HG03175 (cell line): Measurements from ENCODE around the gene WDR45B.

Experiments
- ATAC-seq: cut with Tn5 transposase; IDR thresholded peaks from one replicate; pipeline ENCODE4 v1.9.1; 2021; ENCODE audit warnings: mild to moderate bottlenecking, moderate library complexity; ENCODE audit not compliant: unreplicated experiment

WDR45B gene

DNA sequence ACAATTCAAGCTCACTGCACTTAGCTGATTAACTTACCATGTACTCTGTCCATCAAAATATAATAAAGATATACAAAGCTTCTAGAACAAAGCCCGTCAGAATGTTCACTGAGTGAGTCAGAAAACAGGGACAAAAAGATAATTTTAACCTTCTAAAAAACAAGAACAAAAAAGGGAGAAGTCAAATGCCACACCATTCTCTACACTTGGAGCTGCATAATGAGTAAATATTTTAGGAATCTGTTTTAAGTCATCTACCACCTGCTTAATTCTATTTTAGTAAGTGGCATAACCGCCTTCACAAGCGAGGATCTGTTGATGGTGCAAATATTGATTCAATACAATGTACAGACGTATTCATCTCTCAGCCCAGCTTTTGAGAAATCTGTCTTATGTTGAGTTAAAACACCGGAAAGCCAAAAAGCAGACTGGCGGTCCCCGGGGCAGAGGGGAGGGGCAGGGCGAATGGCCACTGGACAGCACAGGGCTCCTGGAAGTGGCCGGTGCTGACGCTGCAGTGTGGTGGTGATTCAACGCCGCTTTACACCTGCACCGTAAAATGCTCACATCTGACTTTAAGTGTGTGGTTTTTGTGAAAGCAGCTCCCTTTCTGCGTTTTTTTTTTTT is 30.1 kb upstream of the WDR45B start:
- no peak for ATAC-seq

DNA sequence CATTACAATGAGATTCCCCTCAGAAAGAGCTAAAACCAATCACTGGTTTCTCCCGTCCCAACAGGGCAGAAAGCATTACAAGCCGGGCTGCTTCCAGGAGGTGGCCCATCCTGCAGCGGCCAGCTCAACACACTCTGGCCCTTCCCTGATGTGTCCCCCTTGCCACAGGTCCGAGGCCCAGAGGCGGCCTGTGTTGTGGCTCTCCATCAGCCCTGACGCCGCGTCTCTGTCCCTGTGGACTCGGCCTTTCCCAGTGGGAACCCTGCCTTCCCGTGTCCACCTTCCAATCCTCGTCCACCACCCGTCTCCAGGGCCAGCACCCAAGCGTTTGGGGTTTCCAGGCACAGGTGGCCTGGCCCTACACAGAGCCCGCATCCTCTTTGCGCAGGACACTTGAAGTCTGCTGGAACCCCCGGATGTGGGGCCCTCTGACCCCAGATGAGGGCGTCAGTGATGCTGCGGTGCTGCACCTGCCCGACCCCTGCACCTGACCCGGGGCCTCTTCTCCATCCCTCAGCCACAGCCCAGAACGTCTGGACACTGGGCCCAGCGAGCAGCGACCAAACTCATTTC is 29.2 kb upstream of the WDR45B start:
- no peak for ATAC-seq

DNA sequence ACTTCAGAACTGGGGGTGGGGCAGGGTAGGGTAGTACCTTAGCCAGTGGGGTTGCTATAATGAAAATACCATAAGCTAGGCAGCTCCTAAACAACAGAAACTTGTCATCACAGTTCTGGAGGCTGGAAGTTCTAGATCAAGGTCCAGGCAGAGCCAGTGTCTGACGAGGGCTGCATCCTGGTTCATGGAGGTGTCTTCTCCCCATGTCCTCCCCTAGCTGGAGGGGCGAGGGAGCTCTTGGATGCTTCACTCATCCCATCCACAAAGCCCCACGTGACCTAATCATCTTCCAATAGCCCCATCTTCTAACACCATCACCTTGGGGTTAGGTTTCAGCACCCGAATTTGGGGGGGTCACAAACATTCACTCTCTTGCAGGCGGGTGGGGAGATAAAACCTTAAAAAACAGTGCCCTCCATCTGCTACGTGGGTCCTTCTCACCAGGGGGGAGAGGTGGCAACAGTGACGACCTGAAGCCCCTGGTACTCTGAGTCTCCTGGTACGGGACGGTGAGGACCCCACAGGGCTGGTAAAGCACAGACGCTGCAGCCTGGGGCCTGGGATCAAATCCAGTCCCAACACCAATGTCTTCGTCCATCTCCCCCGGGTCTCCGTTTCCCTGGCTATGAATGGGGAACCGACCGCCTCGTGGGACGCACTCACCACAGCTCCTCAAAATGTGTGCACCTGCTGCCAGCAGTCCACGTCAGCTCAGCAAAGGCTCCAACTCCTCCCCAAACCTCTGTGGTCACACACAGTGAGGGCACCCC is 27.4 kb upstream of the WDR45B start:
- no peak for ATAC-seq

DNA sequence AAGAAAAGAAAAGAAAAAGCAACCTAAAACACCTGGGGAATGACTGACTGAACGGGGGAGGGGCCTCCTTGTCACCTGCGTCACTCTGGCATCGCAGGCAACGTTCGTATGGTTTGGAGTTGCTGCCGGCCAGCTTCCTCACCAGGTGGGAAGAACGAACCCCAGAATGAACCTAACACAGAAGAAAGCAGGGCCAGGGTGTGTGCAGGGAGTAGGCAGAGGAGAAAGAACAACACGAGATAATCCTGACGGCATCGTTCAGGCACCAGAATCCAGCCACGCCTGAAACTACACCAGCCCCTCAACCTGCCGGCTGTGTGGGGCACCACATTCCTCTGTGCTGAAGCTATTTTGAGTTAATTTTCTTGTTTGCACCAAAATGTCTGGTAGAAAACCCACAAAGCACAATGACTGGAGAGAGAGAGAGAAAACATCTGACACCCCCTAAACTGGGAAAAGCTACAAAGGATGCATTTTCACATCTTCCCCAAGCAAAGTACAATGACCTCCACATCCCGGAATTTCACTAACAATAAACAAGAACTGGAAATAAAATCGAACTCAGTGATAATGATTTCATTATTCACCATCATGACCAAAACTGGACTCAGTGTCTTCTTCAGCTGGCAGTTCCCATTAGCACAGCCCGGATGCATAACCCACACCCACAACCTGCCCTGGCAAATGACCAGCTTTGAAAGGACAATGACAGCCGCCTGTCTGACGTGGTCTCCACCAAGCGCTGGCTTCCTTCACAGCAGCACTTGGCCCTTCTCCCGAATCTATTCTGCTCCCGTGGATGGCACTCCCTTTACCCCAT is 26.6 kb upstream of the WDR45B start:
- ATAC-seq, result no peak

DNA sequence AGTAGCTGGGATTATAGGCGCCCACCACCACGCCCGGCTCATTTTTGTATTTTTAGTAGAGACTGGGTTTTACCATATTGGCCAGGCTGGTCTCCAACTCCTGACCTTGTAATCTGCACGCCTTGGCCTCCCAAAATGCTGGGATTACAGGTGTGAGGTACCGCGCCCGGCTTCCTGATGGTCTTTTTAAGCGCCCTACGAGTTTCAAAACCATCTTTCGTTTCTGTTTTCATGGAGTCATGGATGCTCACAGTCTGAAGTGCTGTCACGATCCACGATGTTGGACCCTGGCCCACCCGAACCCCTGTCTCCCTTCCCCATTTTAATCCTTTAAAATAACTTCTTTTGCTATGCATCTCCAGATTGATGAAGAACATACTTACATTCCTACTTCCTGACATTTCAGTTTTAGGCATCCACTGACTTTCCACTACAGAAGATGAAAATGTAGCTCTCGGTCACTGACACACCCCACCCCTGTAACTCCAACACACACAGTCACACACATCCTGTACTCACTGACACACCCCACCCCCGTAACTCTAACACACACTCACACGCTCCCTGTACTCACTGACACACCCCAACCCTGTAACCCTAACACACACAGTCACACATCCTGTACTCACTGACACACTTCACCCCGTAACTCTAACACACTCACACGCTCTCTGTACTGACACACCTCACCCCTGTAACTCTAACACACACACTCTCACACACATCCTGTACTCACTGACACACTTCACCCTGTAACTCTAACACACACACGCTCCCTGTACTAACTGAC is 22.6 kb upstream of the WDR45B start:
- ATAC-seq, result no peak

DNA sequence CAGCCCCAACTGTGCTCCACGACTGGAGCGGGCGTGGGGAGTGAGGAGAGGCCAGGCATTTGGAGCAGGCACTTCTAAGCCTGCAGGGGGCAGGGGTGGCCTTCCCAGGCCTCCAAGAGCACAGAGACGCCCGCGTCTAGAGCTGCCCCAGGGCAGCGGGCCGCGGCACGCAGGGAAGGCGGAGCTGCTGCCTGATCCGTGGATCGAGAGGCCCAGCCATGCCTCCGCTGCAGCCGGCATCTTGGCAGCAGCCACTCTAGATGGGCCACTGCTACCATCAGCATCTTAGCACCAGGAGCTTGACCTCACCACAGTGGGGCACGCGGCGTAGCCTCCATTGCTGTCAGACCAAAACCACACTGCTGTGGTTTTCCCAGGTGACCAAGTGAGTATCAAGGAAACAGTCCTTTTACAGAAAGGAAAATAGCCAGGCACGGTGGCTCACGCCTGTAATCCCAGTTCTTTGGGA is 20.4 kb upstream of the WDR45B start:
- no peak for ATAC-seq

DNA sequence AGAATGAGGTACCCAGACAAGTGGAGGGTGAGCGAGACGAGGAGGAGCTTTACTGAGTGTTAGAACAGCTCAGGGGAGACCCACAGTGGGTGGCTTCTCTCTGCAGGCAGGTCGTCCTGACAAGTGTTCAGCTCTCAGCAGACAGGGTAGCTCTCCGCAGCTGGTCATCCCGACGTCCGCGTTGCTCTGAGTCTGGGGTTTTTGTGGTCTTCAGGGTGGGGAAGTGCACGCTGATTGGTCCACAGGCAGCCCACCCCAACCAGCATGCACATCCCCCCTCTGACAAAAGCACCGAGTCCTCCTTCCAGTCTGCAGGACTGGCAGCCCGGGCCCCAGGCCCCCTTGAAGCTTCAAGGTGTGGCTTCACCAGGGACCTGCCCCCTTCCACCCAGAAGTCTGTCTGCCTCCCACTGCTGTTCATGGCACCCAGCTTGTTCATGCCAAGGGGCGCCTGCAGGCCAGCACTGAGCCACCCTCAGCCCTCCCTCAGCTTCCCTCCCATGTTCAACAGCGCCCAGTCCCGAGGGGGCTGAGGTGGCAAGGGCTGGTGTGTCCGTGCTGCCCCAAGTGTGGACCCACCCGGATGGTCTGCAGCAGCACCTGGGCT is 19.9 kb upstream of the WDR45B start:
- no peak for ATAC-seq

DNA sequence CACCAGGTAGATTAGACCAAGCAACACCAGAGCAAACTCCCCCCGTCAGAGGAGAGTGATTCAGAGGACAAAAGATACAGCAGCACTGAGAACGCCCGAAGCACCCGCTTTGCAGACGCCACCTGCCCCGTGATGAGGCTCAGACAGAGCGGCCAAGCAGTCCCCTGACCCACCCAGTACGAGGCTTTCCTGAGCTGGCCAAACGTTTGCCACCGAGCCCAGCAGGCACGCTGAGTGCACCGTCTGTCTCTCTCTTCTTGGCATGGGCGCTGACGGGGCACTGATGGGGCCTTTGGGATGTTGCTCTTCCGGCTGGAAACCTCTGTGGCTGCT is 19.4 kb upstream of the WDR45B start:
- no peak for ATAC-seq

DNA sequence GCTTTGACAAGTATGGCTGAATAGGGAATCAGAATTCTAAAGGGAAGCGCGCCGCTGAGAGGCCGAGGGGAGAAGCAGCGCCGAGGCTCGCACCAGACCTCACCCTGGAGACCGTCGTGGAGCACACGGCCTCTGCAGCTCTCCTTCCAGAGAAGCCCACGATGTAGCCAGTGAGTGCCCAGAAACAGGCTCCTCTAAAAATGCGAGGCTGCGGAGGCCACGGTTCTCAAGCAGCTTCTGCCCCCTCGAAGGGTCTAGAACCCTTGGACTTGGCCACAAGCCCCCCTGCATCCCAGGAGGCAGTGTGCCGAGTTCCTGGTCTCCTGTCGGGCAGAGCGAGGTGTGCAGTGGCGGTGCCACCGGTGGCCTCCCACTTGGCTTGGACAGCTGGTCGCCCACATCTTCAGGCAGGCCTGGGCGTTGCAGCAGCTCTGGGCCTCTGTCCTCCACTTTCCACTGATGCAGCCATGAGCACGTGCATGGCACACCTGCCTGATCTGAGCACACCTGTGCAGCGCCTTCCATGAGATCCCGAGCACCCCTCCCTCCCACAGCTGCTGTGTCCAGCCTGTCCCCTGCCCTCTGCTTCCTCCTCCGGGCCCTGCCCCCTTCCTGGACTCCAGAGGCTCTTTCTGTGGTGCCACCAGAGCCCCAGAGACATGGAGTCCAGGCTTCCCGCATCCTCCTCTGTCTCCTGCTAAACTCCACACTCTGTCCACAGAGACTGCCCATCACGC is 18.9 kb upstream of the WDR45B start:
- ATAC-seq, result no peak

DNA sequence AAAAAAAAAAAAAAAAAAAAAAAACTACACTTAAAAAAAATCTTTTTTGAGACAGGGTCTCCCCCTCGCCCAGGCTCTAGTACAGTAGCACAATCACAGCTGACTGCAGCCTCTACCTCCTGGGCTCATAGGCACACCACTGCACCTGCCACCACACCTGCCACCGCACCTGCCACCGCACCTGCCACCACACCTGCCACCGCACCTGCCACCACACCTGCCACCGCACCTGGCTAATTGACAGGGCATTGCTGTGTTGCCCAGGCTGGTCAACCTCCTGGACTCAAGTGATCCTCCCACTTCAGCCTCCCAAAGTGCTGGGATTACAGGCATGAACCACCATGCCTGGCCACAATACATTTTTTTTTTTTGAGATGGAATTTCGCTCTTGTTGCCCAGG is 17.6 kb upstream of the WDR45B start:
- no peak for ATAC-seq

DNA sequence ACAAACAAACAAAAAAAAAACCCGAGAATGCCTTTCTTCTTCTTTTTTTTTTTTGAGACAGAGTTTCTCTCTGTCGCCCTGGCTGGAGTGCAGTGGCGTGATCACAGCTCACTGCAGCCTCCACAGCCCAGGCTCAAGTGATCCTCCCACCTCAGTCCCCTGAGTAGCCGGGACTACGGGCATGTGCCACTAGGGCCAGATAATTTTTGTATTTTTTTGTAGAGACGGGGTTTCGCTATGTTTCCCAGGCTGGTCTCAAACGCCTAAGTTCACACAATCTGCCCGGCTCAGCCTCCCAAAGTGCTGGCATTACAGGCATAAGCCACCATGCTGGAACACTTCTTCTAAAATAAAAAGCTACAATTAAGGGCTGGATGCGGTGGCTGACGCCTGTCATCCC is 17.0 kb upstream of the WDR45B start:
- ATAC-seq, result no peak

DNA sequence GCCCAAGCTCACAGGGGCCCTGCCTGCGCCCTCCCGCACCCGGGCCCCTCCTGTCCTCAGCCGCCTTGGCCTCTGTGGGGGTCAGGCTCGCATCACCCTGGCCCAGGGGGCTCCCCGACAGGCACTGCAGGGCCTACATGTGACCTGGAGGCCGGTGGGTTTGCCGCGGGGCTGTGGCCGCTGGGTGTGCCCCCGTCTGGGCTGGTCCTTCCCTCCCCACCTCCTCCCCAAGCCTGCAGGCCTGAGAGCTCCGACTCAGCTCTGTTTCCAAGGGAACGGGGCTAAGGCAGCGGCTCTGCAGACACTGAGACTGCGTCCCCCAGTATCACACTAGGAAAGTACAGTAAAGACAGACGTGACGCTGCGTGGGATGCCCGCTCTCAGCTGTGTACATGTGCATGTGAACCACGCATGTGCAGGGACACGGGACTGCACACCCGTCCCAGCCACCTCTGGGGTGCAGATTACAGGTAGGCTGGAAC is 16.5 kb upstream of the WDR45B start:
- no peak for ATAC-seq

DNA sequence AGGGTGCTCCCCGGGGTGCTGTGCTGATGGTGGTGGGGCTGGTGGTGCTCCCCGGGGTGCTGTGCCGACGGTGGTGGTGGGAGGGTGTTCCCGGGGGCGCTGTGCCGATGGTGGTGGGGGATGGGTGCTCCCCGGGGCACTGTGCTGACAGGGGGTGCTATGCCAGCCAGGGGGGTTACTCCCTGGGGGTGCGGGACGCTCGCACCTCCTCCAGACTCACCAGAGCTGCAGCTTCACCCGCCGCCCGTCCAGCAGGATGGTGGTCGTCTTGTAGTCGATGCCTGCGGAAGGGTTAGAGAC is 16.0 kb upstream of the WDR45B start:
- ATAC-seq, result no peak

DNA sequence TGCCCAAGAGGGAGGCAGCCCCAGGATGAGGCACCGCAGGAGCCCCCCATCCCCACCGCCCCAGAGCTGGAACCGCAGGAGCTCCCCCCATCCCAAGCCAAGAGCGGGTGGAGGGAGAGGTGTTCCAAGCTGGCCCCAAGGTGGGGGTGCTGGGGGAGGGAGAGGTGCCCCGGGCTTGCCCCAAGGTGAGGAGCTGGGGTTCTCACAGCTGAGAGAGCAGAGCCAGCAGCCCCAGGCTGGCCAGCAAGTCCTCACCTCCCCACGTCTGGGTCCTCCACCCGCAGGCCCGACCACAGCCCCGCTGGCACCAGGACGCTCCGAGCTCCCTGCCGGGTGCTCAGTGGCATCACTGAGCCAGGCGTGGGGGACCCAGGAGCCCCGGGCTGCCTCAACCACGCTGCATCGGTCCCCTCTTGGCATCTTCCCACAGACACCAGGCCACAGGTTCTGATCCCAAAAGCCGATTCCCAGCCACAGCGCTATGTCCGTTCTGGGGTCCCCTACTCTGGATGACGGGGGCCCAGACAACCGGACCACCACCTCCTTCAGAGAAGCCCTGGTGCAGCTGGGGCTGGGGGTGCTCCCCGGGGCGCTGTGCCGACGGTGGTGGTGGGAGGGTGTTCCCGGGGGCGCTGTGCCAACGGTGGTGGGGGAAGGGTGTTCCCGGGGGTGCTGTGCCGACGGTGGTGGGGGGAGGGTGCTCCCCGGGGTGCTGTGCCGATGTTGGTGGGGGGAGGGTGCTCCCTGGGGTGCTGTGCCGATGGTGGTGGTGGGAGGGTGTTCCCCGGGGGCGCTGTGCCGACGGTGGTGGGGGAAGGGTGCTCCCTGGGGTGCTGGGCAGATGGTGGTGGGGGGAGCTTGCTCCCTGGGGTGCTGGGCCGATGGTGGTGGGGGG is 15.4 kb upstream of the WDR45B start:
- ATAC-seq, result no peak

DNA sequence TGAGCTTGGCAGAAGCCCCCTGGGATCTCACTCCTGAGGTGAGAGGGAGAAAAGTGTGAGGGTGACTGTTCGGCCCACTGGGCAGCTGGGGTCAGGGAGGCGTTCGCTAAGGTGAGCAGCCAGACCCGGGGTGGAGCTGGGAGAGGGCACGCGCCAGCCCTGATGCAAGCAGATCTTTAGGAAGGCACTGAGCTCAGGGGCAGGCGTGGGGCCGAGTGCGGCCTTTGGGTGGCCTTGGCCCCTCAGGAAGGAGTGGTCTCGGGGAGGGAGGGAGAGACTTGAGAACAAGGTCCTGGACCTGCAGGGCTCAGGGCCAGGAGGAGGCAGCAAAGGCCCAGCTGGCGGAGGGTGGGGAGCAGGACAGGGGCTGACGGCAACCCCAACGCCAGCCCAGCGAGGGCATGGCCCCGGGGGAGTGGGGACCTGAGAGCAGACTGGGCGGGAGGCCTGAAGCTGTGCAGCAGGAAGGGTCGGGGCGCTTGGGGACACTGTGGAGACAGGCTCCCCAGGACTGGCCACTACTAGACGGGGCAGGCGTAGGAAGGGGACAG is 14.5 kb upstream of the WDR45B start:
- ATAC-seq, result no peak

DNA sequence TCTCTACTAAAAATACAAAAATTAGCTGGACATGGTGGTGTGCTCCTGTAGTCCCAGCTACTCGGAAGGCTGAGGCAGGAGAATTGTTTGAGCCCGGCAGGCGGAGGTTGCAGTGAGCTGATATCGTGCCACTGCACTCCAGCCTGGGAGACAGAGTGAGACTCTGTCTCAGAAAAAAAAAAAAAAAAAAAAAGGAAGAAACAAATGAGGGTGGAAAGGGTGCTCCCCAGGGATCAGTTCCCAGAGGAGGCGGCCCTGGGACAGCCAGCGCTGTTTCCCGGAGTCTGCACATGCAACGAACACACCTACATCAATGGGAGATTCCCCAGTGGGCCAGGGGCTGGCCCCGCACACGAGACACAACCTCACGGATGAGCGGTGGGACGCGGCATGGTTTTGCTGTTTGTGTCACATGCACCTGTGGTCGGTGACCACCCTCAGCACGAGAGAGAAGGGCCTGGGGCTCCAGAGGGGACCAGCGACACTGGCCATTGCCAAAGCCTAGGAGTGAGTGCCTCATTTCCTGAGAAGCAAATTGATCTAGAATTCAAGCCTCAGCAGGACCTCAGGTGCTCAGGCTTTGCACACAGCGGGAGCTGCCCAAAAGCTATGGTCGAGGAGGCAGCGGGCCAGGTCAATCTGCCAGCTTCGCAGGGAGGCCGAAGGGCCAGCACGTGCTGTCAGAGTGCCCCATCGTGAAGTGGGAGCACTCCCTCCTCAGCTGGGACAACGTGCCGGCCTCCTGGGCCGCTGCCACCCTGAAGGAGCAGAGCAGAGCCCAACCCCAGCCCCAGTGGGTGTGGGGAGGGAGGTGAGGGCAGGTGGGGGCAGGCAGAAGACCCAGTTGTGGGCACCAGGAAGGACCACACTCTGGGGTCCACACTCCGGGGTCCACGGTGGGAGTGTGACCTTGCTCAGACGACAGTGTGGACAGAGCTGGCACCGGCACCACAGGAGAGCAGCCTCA is 13.8 kb upstream of the WDR45B start:
- no peak for ATAC-seq

DNA sequence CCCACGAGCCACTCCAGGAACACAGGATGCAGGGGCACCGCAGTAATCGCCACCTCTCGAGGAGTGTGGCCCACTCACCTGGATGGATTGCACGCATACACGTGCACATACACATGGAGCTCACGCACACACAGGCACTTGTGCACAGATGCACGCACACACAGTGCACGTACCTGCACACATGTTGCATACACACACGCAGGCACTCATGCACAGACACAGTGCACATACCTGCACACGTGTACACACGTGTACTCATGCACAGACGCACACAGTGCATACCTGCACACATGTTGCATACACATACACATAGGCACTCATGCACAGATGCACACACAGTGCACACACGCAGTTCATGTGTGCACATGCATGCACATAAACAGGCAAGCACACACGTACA is 11.6 kb upstream of the WDR45B start:
- no peak for ATAC-seq
